GM13976 (cell line): ENCODE data around the gene NEK4.

ENCODE experiments used
- DNase-seq: peaks from one replicate; pipeline ENCODE4 v3.0.0; 2012; ENCODE audit warnings: low spot score
- CTCF ChIP-seq: IDR thresholded peaks from 2 replicates; pipeline ENCODE4 v1.5.1; 2012; ENCODE audit warnings: borderline replicate concordance, mild to moderate bottlenecking; ENCODE audit not compliant: insufficient read depth; ENCODE audit errors: extremely low read depth, missing control alignments, control extremely low read depth
- in situ Hi-C: fragments of 300-500 bp; cut with MboI; formaldehyde crosslinking; loops from one replicate; pipeline ENCODE4 v1.12.0; 2022; ENCODE audit warnings: low sequenced_read_pairs, mixed read lengths, inconsistent platforms; ENCODE audit not compliant: unreplicated experiment

NEK4 gene

GRCh38 chr3:52786330-52787215, 15.8 kb upstream of the NEK4 start:
- in situ Hi-C loops: no loop called here
- no peak for DNase-seq
- no peak for TF ChIP-seq CTCF

GRCh38 chr3:52784931-52785590, 14.3 kb upstream of the NEK4 start:
- in situ Hi-C loops: no loop called here
- DNase-seq: no peak
- TF ChIP-seq CTCF: no peak

- in situ Hi-C loops: no loop called here
- no peak for DNase-seq
- TF ChIP-seq CTCF: no peak
Measured at GRCh38 chr3:52784021-52784621, 13.4 kb upstream of the NEK4 start.

- DNase-seq: no peak
- no peak for TF ChIP-seq CTCF
- in situ Hi-C loops: no loop called here
Measured at GRCh38 chr3:52783211-52783555, 12.4 kb upstream of the NEK4 start.

- no peak for DNase-seq
- in situ Hi-C loops: no loop called here
- no peak for TF ChIP-seq CTCF
Measured at GRCh38 chr3:52782412-52783210, 11.9 kb upstream of the NEK4 start.

GRCh38 chr3:52781741-52782140, 11.0 kb upstream of the NEK4 start:
- in situ Hi-C loops: no loop called here
- DNase-seq: no peak

More at GRCh38 chr3:52781741-52782140, 11.0 kb upstream of the NEK4 start:
- no peak for TF ChIP-seq CTCF
